Activated CD4-positive, CD25-positive, alpha-beta regulatory T cell treated with anti-CD3 and anti-CD28 coated beads, Interleukin-2, amount 50 U/mL, for 24 hours (primary cell): ENCODE results near the gene CRMP1.
"Not testable (repeated sequence)": the region's sequence is repeated elsewhere in the genome, so short reads cannot be mapped to it uniquely, and the experiment has no call there.

ENCODE experiments used
- ATAC-seq, 2 donors: fragments of 150-1000 bp; cut with Tn5 transposase; one replicate each; pipeline ENCODE4 v1.10.0; 2021; ENCODE audit warnings: mild to moderate bottlenecking in 1 of 2, moderate library complexity in 1 of 2

The CRMP1 gene

DNA sequence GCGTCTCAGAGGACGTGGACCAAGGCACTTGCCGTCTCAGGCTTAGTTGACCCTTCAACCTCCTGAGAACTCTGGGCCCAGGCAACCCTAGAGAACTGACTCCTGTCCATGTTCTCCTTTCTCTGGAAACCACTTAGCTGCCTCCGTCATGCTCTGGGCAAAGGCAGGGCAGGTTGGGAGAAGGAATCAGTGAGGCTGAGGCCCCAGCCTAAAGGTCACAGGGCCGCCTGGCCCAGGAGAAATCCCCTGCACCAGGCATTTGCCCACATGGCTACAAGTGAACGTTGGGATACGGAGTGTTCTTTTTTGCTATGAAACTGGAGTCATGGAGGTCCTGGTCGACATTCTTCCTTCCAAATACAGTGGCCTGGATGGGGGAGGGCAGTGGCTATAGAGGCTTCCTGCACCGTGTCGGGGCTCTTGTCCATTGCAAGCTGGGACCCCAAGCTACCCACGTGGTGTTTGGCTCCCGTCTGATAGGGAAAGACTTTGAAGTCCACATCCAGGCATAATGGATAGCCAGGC lies 76.0 kb downstream of the CRMP1 start:
- ATAC-seq, result no peak

- no peak for ATAC-seq
Measured at GRCh38 chr4:5816101-5816500, 76.8 kb downstream of the CRMP1 start.

- no peak for ATAC-seq
Measured at GRCh38 chr4:5815641-5816040, 77.2 kb downstream of the CRMP1 start.

GRCh38 chr4:5814421-5814820 lies 78.5 kb downstream of the CRMP1 start:
- no peak for ATAC-seq

DNA sequence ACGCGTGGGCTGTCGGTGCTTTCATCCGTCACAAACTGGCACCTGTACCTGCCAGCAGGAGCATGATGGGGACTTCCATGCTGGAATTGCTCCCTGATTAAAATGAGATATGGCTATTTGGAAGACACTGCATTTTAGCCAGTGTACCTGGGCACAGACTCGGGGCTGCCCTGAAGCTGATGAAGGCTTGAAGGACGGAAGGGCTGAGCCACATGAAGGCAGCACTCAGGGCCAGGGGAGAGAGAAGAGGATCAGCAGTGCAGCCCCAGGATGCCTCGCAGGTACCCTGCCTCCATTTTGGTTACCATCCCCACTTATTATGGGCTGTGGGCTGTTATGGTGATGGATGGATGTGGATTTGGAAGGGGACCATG lies 79.0 kb downstream of the CRMP1 start:
- ATAC-seq, result no peak

- ATAC-seq, result no peak
Measured at GRCh38 chr4:5812506-5813229, 80.2 kb downstream of the CRMP1 start.

DNA sequence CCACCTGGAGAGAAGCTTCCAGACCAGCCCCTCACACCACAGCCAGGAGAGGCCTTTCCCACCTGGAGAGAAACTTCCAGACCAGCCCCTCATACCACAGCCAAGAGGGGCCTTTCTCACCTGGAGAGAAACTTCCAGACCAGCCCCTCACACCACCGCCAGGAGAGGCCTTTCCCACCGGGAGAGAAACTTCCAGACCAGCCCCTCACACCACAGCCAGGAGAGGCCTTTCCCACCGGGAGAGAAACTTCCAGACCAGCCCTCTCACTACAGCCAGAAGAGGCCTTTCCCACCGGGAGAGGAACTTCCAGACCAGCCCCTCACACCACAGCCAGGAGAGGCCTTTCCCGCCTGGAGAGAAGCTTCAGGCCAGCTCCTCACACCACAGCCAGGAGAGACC lies 80.8 kb downstream of the CRMP1 start:
- not testable (repeated sequence) for ATAC-seq

GRCh38 chr4:5810770-5811430 lies 82.0 kb downstream of the CRMP1 start:
- no peak for ATAC-seq

GRCh38 chr4:5810151-5810550 lies 82.7 kb downstream of the CRMP1 start:
- ATAC-seq, result no peak

GRCh38 chr4:5809216-5809776 lies 83.6 kb downstream of the CRMP1 start:
- ATAC-seq, result no peak

- ATAC-seq, result no peak
Measured at GRCh38 chr4:5808081-5808741, 84.7 kb downstream of the CRMP1 start.

- no peak for ATAC-seq
Measured at GRCh38 chr4:5805270-5805669, 87.6 kb downstream of the CRMP1 start.

DNA sequence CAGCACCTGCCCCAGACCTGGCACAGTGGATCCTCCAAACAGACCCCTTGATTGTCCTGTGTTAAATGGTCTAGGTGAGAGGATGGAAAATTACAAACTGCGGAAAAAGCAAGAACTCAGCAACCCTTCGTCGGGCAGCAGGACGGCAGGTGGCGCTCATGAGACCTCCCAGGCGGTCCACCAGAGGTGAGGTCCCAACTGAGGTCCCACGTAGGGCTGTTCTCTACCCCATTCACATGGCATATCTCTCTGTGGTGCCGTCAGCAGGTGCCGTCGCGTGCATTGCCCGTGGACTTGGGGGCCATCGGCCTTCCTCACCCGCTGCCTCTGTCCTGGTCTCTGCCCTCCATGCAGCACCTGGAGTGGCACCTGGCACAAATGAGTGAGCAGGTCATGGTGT lies 88.2 kb downstream of the CRMP1 start:
- no peak for ATAC-seq

GRCh38 chr4:5802565-5802964 lies 90.3 kb downstream of the CRMP1 start:
- ATAC-seq, result no peak

GRCh38 chr4:5801696-5802095 lies 91.2 kb downstream of the CRMP1 start:
- ATAC-seq, result no peak

- ATAC-seq, result no peak
Measured at GRCh38 chr4:5800496-5800895, 92.4 kb downstream of the CRMP1 start.

DNA sequence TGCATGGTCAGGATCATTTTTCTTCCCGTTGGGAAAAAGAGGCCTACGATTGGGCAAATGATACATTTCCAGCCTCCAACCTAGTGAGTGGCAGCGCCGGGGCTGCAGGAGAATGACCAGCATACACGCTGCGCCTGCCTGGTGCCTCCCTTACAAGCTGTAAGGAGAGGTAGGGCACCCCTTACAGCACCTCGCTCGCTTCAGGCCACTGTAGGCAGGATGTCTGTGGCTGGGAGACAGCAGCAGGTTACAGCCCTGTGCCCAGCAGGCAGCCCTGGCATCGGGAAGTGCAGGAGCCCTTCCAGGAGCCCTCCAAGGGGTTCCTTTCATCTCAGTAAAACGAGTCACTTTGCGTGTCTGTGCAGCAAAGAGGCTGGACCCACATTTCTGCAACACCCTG lies 93.5 kb downstream of the CRMP1 start:
- ATAC-seq, result no peak

- ATAC-seq, result no peak
Measured at GRCh38 chr4:5798946-5799345, 93.9 kb downstream of the CRMP1 start.

- ATAC-seq, result no peak
Measured at GRCh38 chr4:5798462-5798861, 94.4 kb downstream of the CRMP1 start.

- no peak for ATAC-seq
Measured at GRCh38 chr4:5797866-5798265, 95.0 kb downstream of the CRMP1 start.

DNA sequence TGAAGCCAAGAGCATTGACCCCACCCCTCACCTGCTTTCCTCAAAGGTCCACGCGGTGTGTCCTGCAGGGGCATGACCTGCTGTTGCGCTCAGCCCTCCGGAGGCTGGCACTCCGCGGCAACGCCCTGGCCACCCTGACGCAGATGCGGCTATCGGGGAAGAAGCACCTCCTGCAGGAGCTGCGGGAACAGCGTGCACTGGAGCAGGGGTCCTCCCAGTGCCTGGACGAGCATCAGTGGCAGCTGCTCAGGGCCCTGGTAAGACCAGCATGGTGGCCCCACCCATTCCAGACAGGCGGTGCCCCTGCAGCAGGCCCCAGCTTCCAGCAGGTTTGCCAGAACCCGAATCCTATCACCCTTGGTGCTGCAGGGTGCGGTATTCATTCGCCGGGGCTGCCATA lies 95.9 kb downstream of the CRMP1 start:
- no peak for ATAC-seq

GRCh38 chr4:5795580-5795979 lies 97.3 kb downstream of the CRMP1 start:
- no peak for ATAC-seq

- ATAC-seq, result no peak
Measured at GRCh38 chr4:5793514-5793913, 99.4 kb downstream of the CRMP1 start.

DNA sequence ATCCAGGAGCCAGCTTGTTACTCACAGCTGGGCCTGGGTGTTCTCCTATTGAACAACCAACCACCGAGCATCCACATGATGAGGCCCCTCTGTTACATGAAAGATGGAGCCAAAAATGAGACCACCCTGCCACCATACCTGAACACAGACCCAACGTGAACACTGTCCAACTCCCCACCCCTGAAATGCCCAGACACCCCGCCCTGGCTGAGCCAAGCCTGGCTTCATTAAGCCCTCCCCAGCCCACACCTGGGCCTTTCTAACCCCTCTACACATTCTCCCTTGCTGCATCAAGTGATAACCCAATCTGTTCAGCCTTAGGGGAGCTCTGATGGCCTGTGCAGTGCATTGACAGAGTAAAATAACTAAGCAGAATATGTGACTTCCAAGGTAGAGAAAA lies 101.2 kb downstream of the CRMP1 start:
- no peak for ATAC-seq
